Raji (cell line): ENCODE data around the gene PIR.

ENCODE experiments used
- POLR2A ChIP-seq: IDR thresholded peaks from 2 replicates; pipeline ENCODE4 v1.6.1; 2011; ENCODE audit warnings: low read depth, low read length, control low read depth; ENCODE audit not compliant: insufficient read depth

The PIR gene

DNA sequence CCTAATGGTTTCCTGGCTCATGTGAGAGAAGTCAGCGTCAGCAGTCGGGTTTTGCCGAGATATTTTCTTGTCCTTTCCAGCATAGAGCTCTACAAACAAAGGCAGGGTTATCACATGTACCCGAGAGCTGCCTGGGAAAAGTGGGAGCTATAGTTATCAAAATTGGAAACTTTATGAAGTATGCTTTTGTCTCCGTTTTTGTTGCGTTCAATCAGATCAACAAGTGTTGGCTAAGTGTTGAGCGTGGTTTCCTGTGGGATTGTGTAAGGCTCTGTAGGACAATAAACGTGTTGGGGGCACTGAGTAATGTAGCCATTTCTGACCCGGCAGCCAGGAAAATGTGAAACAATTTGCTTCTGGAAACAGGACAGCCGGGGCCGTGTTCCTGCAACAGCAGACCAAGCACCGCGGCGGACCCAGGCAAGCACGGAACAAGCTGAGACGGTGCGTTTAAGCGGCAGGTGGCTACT is 7.4 kb upstream of the PIR start, which contains the start of gene BMX:
BMX (plus strand) TSS at position 311 of the 470 bp plus-strand sequence. CDS start 7,547 bp downstream, outside the sequence.
- no peak for TF ChIP-seq POLR2A

DNA sequence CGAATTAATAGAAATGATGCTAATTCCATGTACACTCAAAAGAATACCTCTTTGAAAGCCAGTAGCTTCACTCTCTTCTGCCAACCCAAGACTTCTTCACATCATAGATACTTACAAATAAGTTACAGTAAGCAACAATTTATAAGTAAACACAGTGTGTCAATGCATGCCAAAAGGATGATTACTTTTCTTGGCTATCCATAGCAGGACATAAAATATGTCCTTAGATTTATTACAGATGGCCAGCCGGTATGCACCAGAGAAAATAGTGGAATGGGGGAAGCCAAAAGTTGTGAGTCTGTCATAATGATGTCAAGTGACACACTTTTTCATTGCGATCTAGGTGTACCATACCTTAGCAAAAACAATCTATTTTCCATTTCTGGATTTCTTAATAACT is 6.8 kb upstream of the PIR start:
- no peak for TF ChIP-seq POLR2A

DNA sequence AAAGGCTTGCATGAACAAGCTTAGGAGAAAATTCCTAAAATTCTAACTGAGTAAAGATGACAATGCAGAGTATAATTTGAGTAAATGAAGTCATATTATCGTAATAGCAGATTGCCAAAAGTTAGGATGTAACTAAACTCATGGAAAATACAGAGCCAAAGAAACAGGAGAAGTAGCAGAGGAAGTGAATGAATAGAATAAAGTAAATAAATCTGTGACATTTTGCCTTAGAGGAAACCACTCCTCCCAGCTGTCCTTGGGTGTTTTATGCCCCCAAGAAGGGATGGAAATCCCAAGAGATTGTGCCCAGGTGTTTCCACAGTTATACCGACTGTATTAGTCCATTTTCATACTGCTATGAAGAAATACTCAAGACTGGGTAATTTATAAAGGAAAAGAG is 5.6 kb upstream of the PIR start:
- TF ChIP-seq POLR2A = no peak

DNA sequence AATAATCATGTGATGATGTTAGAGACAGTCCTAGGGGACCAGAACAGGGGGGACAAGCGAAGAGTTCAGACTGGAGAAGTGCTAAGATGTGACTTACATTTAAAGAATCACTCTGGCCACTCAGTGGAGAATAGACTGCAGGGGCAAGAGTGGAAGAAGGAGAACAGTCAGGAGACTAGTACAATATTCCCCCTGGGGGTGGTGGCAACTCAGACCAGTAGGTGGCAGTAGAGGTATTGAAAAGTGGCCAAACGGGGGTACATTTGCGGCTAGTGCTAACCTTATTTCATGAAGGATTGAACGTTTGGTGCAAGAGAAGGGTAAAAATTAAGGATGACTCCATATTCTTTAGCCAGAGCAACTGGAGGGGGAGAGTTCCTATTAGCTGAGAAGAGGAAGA is 4.7 kb upstream of the PIR start:
- no peak for TF ChIP-seq POLR2A

DNA sequence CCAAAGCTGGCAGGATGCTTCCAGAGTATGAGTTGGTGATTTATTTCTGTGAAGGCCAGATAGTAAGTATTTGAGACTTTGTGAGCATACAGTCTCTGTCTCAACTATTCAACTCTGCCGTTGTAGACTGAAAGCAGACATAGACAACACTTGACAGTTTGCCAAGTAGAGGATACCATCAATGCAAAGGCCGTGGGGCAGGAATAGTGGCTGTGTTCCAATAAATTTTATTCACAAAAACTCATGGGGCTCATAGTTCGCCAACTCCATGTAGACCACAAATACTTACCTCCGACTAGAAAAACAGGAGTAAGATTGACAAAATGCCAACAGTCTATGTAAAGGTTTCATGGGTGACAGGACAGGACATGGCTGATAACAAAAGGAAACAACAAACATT is 3.7 kb upstream of the PIR start:
- no peak for TF ChIP-seq POLR2A

DNA sequence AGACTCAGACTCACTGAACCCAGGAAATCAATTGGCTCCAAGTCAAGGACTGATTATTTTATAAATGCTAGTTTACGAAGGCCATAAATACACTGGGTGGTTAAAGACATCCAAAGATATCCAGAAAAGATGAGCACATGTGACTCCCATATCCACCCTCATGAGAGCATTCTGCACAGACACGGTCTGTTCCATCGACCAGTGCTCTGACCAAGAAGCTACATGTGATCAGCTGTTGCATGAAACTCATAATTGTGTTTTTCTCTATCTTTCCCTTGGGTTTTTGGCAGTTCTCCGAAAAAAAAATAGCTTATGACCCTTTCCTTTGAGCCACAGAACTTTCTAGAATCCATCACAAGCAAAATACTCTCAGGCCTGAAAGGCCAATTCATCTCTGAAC is 2.7 kb upstream of the PIR start:
- TF ChIP-seq POLR2A = no peak

DNA sequence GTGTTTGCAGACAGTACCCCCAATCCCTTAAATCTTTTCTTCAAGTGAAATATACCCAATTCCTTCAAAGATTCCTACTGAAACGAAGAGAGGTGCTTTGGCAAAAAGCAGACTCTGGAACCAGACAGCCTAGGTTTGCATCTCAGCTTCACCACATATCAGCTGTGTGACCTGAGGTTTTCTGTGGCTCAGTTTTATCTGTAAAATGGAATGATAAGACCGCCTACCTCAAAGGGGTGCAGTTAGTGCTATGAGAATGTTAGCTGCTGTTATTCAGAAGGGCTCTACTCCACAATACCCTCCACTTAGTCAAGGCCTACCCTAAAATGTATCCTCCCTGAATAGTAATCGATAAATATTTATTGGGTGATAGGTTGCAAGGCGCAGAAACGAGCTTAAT is 664 bp downstream of the PIR start:
- TF ChIP-seq POLR2A = no peak

DNA sequence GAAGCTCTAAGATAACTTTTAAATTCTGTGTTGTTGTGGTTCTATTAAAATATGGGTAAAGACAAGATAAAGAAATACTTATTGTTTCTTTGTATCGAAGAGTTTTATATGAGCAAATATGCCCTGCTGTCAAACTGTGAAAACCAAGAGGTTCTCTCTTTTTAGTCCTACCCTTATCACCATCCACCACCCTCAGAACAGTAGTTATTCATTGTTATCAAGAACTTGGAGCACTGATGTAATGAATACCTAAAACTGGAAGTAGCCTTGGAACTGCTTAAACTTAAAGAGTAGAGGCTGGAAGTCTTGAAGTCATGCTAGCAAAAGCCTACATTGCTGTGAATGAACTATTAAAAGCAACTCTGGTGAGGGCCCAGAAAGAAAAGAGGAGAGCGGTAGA is 9.2 kb downstream of the PIR start:
- no peak for TF ChIP-seq POLR2A

DNA sequence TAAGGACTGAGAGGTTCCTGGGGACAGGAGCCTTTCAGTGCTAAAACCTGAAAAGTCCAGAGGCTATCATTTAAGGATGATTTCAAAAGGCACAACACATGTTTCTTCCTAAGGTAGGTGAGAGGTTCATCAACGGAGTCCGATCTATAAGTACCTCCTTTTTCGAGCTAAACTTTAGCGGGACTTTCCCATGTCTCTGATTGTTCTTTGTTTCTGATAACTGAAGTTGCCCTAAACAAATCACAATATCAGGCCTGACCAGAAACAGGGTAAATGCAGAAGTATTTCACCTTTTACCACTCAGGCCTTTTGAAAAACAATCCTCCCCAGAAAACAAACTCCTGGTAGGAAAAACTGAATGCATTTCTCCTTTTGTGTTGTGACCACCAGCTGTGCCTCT is 17.6 kb downstream of the PIR start:
- no peak for TF ChIP-seq POLR2A

DNA sequence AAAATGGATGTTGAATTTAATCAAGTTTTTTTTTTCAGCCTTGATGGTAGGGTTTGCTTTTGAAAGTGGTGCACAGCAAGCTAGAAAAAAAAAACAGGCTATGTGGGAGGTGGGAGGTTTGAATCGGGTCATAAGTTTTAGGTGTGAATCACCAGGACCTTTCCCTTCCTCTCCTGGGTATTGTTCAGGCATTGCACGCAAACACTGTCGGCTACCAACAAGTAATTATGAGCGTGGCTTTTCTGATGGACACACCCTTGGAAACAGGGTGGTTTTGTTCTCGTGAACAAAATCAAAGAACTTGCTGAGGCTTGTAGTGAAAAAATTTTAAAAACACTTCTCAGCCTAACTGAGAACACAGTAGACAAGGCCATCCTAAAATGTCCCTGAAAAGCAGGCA is 18.1 kb downstream of the PIR start:
- TF ChIP-seq POLR2A = no peak

DNA sequence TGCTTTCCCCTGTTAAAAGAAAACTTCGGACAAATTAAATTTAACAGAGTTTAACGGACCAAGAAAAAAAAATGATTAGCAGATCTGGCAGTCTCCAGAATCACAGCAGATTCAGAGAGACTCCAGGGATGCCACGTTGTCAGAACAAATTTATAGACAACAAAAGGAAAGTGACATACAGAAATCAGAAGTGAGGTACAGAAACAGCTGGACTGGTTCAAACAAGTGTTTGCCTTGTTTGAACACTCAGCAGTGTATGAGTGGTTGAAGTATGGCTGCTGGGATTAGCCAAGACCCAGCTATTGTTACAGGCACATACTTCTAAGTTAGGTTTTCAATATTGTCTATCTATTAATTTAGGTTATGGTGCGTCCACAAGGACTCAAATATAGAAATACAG is 19.1 kb downstream of the PIR start:
- TF ChIP-seq POLR2A = no peak

DNA sequence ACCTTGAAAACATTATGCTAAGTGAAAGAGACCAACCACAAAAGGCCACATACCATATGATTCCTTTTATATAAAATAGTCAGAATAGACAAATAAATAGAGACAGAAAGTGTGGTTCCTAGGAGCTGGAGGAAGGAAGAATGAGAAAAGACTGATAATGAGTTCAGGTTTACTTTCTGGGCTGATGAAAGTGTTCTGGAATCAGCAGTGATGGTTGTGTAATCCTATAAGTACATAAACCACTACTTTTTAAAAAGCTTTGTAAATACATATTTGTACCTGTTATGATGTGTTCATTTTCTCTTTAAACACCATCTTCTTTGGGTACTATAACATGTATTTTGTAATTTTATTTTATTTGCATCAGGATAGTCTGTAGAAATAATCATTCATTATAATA is 20.6 kb downstream of the PIR start:
- TF ChIP-seq POLR2A = no peak

DNA sequence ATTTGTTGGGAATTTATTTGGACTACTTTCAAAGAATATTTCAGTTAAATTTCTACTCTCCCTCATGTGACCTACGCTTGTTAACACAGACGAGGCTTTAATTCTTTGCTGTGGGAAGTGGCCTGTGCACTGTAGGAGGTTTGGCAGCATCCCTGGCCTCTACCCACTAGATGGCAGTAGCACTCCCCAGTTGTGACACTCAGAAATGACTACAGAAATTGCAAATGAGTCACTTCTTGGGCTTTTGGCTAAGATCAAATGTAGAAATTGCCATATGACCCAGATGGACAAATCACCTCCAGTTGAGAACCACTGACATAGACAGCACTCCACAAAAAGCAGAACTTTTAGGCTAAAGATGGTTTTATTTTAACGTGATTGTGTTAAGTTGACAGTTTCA is 22.1 kb downstream of the PIR start:
- TF ChIP-seq POLR2A = no peak

DNA sequence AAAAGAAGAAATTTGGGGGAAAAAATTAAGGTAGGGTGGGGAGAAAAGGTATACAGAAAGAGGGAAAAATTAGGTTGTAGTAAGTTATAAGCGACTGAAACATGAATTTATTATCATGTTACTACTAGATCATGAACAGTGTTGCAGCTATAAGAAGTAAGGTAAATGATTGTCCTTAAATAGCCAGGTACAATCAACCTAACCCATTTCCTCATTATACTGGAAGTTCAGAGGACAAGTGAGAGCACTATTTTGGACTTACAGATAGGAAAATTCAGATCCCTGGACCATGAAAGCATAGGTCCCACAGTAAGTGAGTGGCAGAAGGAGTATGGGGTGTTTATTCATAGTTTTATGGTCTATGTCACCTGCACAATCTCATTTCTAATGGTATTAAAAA is 23.5 kb downstream of the PIR start:
- no peak for TF ChIP-seq POLR2A

DNA sequence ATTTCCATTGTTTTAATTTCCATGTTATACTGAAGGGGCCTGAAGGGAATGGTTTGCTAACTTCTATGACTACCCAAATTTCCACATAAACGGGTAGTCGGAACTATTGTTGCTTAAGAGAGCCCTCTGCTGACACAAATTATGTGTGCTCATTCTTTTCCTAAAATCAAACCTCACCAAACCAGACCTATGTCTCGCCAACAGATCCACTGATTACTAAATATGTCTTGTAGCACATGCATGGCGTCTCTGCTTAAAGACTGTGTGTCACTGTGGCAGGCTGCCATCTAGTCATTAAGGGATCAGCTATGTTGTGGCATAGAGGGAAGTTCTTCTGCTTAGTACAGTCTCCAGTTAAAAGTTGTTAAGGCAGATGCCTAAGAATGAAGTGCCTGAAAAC is 25.1 kb downstream of the PIR start:
- no peak for TF ChIP-seq POLR2A

DNA sequence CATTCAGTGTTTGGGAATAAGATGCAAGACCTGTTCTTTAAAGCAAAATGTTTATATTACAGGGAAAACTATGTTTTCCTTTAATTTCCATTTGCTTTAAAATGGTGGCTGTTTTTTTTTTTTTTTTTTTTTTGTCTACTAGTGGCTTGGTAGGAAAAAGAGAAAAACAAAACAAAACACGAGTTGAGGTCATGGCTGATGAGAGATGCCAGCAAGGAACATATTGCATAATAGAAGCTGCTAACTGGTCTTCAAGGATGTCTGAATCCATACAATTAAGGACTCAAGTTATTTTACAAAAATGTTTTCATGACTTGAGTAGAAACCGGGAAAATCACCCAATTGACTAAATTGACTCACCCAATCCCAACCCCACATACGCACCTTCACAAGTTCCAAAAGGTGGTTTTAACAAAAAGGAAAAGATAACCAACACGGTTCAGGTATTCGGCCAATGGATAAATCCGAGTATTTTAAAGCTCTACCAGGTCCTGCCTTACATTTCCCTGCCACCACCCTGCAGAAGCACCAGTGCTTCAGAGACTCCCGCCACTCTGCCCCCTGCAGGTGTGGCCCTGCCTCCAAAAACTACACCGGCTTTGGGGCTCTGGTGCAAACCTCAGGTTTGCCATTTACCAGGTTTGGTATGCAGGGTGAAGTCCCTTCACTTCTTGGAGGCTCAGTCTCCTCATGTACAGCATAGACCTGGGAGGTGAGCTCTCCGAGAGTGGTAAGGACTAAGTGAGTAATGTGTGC is 27.1 kb downstream of the PIR start:
- TF ChIP-seq POLR2A = no peak

DNA sequence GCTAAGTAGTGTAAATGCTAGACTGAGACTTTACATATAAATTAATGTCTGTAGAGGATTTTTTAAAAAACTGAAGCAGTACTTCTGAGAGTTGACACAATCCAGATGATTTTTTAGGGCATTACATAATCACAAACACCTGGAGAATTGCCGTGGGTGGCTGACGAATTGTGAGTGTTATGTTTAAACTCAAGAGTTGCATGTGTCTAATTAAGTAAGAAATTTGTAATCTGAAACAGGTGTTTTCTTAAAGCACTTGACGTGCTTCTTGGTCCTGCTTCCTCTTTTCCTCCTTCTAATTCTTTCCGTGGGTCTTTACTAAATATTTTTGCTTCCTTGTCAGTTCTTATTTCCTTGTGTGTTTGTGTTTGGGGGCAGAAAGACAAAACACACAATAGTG is 27.8 kb downstream of the PIR start:
- no peak for TF ChIP-seq POLR2A
